DND-41 (cell line): ENCODE data around the gene NOC2L.

Experiments
- ATAC-seq: fragments of 200-7000 bp; cut with Tn5 transposase; 3 replicates; pipeline ENCODE4 v1.9.1; 2021; ENCODE audit warnings: low read depth; ENCODE audit not compliant: insufficient read depth
- DNase-seq: peaks from one replicate; pipeline ENCODE4 v3.0.0-alpha.2; 2020
- H2AFZ ChIP-seq: 2 replicates; pipeline ENCODE4 v1.6.0; 2012; ENCODE audit warnings: low read depth, low read length
- H3K27ac ChIP-seq: 2 replicates; pipeline ENCODE4 v1.5.1; 2012; ENCODE audit warnings: low read length, inconsistent platforms
- H3K27me3 ChIP-seq: fragments of 200-600 bp; sonication (generic); 2 replicates; pipeline ENCODE4 v1.6.0; 2012; ENCODE audit warnings: low read length, mild to moderate bottlenecking, inconsistent platforms; ENCODE audit not compliant: insufficient read depth, poor library complexity
- H3K36me3 ChIP-seq: 2 replicates; pipeline ENCODE4 v1.5.1; 2012; ENCODE audit warnings: low read length, inconsistent platforms; ENCODE audit not compliant: insufficient read depth
- H3K4me1 ChIP-seq: 2 replicates; pipeline ENCODE4 v1.5.1; 2012; ENCODE audit warnings: mild to moderate bottlenecking, low read length; ENCODE audit not compliant: insufficient read depth
- H3K4me2 ChIP-seq: 2 replicates; pipeline ENCODE4 v1.6.0; 2012; ENCODE audit warnings: mild to moderate bottlenecking, moderate library complexity, low read length, inconsistent platforms; ENCODE audit not compliant: insufficient read depth
- H3K4me3 ChIP-seq, 2 experiments: fragments of 200-600 bp in 1 of 2; shearing (Covaris generic) in 1 of 2; 2 replicates each; pipeline ENCODE4 v1.5.1; 2012 to 2016; ENCODE audit warnings: inconsistent platforms in 2 of 2, low read length in 2 of 2, mild to moderate bottlenecking in 2 of 2, low read depth in 1 of 2, moderate library complexity in 1 of 2
- H3K79me2 ChIP-seq: 2 replicates; pipeline ENCODE4 v1.6.0; 2012; ENCODE audit warnings: low read length, inconsistent platforms; ENCODE audit not compliant: insufficient read depth
- H3K9ac ChIP-seq: 2 replicates; pipeline ENCODE4 v1.6.0; 2012; ENCODE audit warnings: low read depth, mild to moderate bottlenecking, inconsistent platforms, low read length, moderate library complexity
- H3K9me3 ChIP-seq: 2 replicates; pipeline ENCODE4 v1.5.1; 2012; ENCODE audit warnings: low read length, moderate library complexity, mild to moderate bottlenecking, inconsistent platforms; ENCODE audit not compliant: insufficient read depth, severe bottlenecking
- H4K20me1 ChIP-seq: 2 replicates; pipeline ENCODE4 v1.6.0; 2012; ENCODE audit warnings: low read length; ENCODE audit not compliant: insufficient read depth
- CTCF ChIP-seq: IDR thresholded peaks from 2 replicates; pipeline ENCODE4 v1.5.1; 2012; ENCODE audit warnings: borderline replicate concordance, low read length, moderate library complexity, mild to moderate bottlenecking; ENCODE audit not compliant: poor library complexity, severe bottlenecking; ENCODE audit errors: extremely low read depth
- EZH2 ChIP-seq: IDR thresholded peaks from 3 replicates; pipeline ENCODE4 v1.6.1; 2012; ENCODE audit warnings: borderline replicate concordance, low read depth, mild to moderate bottlenecking, moderate library complexity, low read length, inconsistent platforms; ENCODE audit not compliant: severe bottlenecking

NOC2L gene

GRCh38 chr1:985126-985525 lies 26.1 kb upstream of the NOC2L start:
- Histone ChIP-seq H3K9ac (no peak overlapping the region), H4K20me1 (peaks cover 5% of the 10 kb centered on the region), H3K4me2 (no peak overlapping the region), H3K79me2 (no peaks in the 10 kb centered on the region), H3K27ac (no peak overlapping the region), H3K36me3 (no peaks in the 10 kb centered on the region), H3K4me3 (no peak overlapping the region), H2AFZ (no peak overlapping the region), H3K9me3 (no peaks in the 10 kb centered on the region), H3K27me3 (no peaks in the 10 kb centered on the region), H3K4me1 (peaks cover 2% of the 10 kb centered on the region; the same call in 1 of the 2 replicates)
- TF ChIP-seq CTCF (no peak), EZH2 (no peak)
- no peak for DNase-seq
- no peak for ATAC-seq

- peak overlapping the region; percentile 41; the same call in 1 of the 2 replicates for H3K4me2 ChIP-seq
- TF ChIP-seq EZH2 (no peak), CTCF (no peak)
- H3K9me3 ChIP-seq, result no peaks in the 10 kb centered on the region
- H3K79me2 ChIP-seq, result no peaks in the 10 kb centered on the region
- ATAC-seq (no peak; the same call in 2 of the 3 replicates), DNase-seq (no peak)
- peaks cover 2% of the 10 kb centered on the region; the same call in 1 of the 2 replicates for H3K4me1 ChIP-seq
- H3K4me3 ChIP-seq, result no peak overlapping the region
- H4K20me1 ChIP-seq, result peaks cover 12% of the 10 kb centered on the region
- H2AFZ ChIP-seq, result no peak overlapping the region
- H3K27me3 ChIP-seq, result no peaks in the 10 kb centered on the region
- no peaks in the 10 kb centered on the region for H3K36me3 ChIP-seq
- no peak overlapping the region for H3K9ac ChIP-seq
- no peak overlapping the region for H3K27ac ChIP-seq
Observed at GRCh38 chr1:984476-984814, 25.4 kb upstream of the NOC2L start.

GRCh38 chr1:983798-984475 lies 24.9 kb upstream of the NOC2L start:
- DNase-seq (peak; percentile 61), ATAC-seq (peak; percentile 88)
- Histone ChIP-seq H3K9ac (no peak overlapping the region), H3K27me3 (no peaks in the 10 kb centered on the region), H3K4me2 (peak overlapping the region; percentile 41; the same call in 1 of the 2 replicates), H3K27ac (no peak overlapping the region), H3K36me3 (no peaks in the 10 kb centered on the region), H3K9me3 (no peaks in the 10 kb centered on the region), H3K79me2 (no peaks in the 10 kb centered on the region), H2AFZ (no peak overlapping the region), H4K20me1 (peaks cover 12% of the 10 kb centered on the region), H3K4me1 (peaks cover 2% of the 10 kb centered on the region; the same call in 1 of the 2 replicates), H3K4me3 (no peak overlapping the region)
- TF ChIP-seq EZH2, result no peak
- peak; percentile 78 for TF ChIP-seq CTCF
